Stimulated activated CD4-positive, alpha-beta T cell treated with anti-CD3 and anti-CD28 coated beads, Interleukin-12 subunit alpha, Interleukin-12 subunit beta, amount 100 ng/mL, for 24 hours (primary cell): ENCODE results near the gene ARMC5.
"Not testable (repeated sequence)": the region's sequence is repeated elsewhere in the genome, so short reads cannot be mapped to it uniquely, and the experiment has no call there.

Experiments used
- DNase-seq, 2 experiments: peaks; one replicate each; pipeline ENCODE4 v3.0.0-alpha.2; 2020; ENCODE audit warnings: low read depth in 2 of 2

ARMC5 gene

GRCh38 chr16:31477220-31478216 is 18.2 kb downstream of the ARMC5 start:
- DNase-seq = no peak

- DNase-seq = no peak
Measured at GRCh38 chr16:31478956-31479355, 19.7 kb downstream of the ARMC5 start.

GRCh38 chr16:31479751-31480150 is 20.4 kb downstream of the ARMC5 start:
- no peak for DNase-seq

- DNase-seq = no peak
Measured at GRCh38 chr16:31480851-31481536, 21.7 kb downstream of the ARMC5 start.

GRCh38 chr16:31483081-31483480 is 23.8 kb downstream of the ARMC5 start, which contains the start of gene SLC5A2:
Gene SLC5A2 (plus strand): TSS chr16:31483123. CDS start chr16:31483137, 14 bp downstream.
- DNase-seq = no peak

- DNase-seq = not testable (repeated sequence)
Measured at GRCh38 chr16:31484048-31484447, 24.7 kb downstream of the ARMC5 start.

GRCh38 chr16:31484491-31485171 is 25.3 kb downstream of the ARMC5 start:
- DNase-seq = no peak

- no peak for DNase-seq
Measured at GRCh38 chr16:31485571-31485970, 26.3 kb downstream of the ARMC5 start.

- DNase-seq = no peak
Measured at GRCh38 chr16:31486045-31486444, 26.7 kb downstream of the ARMC5 start.

- no peak for DNase-seq
Measured at GRCh38 chr16:31487071-31487719, 27.9 kb downstream of the ARMC5 start.

- peak; percentile 29 to 32 for DNase-seq
Measured at GRCh38 chr16:31487720-31488467, 28.6 kb downstream of the ARMC5 start.

- no peak for DNase-seq
Measured at GRCh38 chr16:31488468-31489297, 29.4 kb downstream of the ARMC5 start.

GRCh38 chr16:31489298-31489564 is 29.9 kb downstream of the ARMC5 start:
- DNase-seq = no peak

- no peak for DNase-seq
Measured at GRCh38 chr16:31489616-31490584, 30.6 kb downstream of the ARMC5 start.

GRCh38 chr16:31491778-31492418 is 32.6 kb downstream of the ARMC5 start:
- DNase-seq = no peak

GRCh38 chr16:31493506-31494125 is 34.3 kb downstream of the ARMC5 start:
- DNase-seq = no peak

- DNase-seq = no peak
Measured at GRCh38 chr16:31496670-31497069, 37.4 kb downstream of the ARMC5 start.

- DNase-seq = no peak
Measured at GRCh38 chr16:31498493-31498892, 39.2 kb downstream of the ARMC5 start.
